HepG2 (cell line): ENCODE results near the gene CCDC154. TPM values are rescaled to one million over a fixed set of nuclear protein-coding genes. Genes with fewer than 3 reads are reported as not detected.

Source experiments
- ATAC-seq: fragments of 200-7000 bp; cut with Tn5 transposase; 3 replicates; pipeline ENCODE4 v1.9.1; 2020; ENCODE audit warnings: mild to moderate bottlenecking, moderate library complexity
- BruUV-seq: library from RNA; stranded (reverse); fragments of 400-500 nt; replicated peaks from 2 replicates; lab custom pipeline; 2021; lab: Mats Ljungman, UMichigan
- CTCF ChIA-PET: fragments of 300-600 bp; formaldehyde crosslinking; extraction: SDS; loops from one replicate; lab custom pipeline; 2021; ENCODE audit warnings: low total read pairs, inconsistent platforms, low intra/inter-chr PET ratio; lab: Yijun Ruan, JAX
- POLR2A ChIA-PET: fragments of 350-600 bp; sonication (Branson Sonifier 250); formaldehyde crosslinking; loops from one replicate; lab custom pipeline; 2020; ENCODE audit warnings: antibody characterized with exemption, inconsistent platforms; lab: Yijun Ruan, JAX
- DNase-seq: peaks from one replicate; pipeline ENCODE4 v3.0.0-alpha.2; 2015; ENCODE audit warnings: low spot score
- FAIRE-seq: peaks from 3 replicates; lab custom pipeline; 2011; peaks lifted over from hg19 to GRCh38; lab: Jason Lieb, UNC
- H2AFZ ChIP-seq: one replicate; pipeline ENCODE4 v1.6.1; 2011; ENCODE audit warnings: low read length, inconsistent platforms
- H3K27ac ChIP-seq: fragments of 300-600 bp; 3 replicates; pipeline ENCODE4 v1.8.0; 2011; ENCODE audit warnings: mixed run types, mild to moderate bottlenecking, mixed read lengths, low read length, inconsistent platforms; ENCODE audit not compliant: insufficient read depth; ENCODE audit errors: extremely low read length
- H3K27me3 ChIP-seq, 2 experiments: fragments of 200-600 bp in 1 of 2; 2 replicates in 1 of 2; 3 replicates in 1 of 2; pipeline versions ENCODE4 v1.6.0 to v1.8.0; 2011; ENCODE audit warnings: low read length in 2 of 2, mild to moderate bottlenecking in 2 of 2, moderate library complexity in 2 of 2, inconsistent platforms in 1 of 2; ENCODE audit not compliant: insufficient read depth in 2 of 2, control insufficient read depth in 1 of 2
- H3K36me3 ChIP-seq, 2 experiments: fragments of 200-600 bp in 1 of 2; replicated peaks in 1 of 2; 2 replicates in 1 of 2; 3 replicates in 1 of 2; pipeline versions ENCODE4 v1.5.1 to v1.8.0; 2011; ENCODE audit warnings: low read length in 2 of 2, inconsistent platforms in 1 of 2; ENCODE audit not compliant: insufficient read depth in 2 of 2, control insufficient read depth in 1 of 2
- H3K4me1 ChIP-seq: 2 replicates; pipeline ENCODE4 v1.5.1; 2012; ENCODE audit warnings: low read length, inconsistent platforms; ENCODE audit not compliant: insufficient read depth
- H3K4me2 ChIP-seq: 2 replicates; pipeline ENCODE4 v1.6.0; 2011; ENCODE audit warnings: low read depth, low read length, inconsistent platforms
- H3K4me3 ChIP-seq, 3 experiments: fragments of 200-600 bp in 1 of 3; sonication (generic), shearing (Covaris generic) in 1 of 3; replicated peaks in 1 of 3; 2 replicates each; pipeline ENCODE4 v1.5.1; 2011 to 2016; ENCODE audit warnings: low read length in 3 of 3, inconsistent platforms in 2 of 3, low read depth in 2 of 3, mild to moderate bottlenecking in 2 of 3, control low read depth in 1 of 3, mixed read lengths in 1 of 3; ENCODE audit not compliant: insufficient read depth in 1 of 3
- H3K79me2 ChIP-seq: one replicate; pipeline ENCODE4 v1.6.1; 2011; ENCODE audit warnings: low read length, inconsistent platforms; ENCODE audit not compliant: insufficient read depth
- H3K9ac ChIP-seq: 2 replicates; pipeline ENCODE4 v1.6.0; 2011; ENCODE audit warnings: mild to moderate bottlenecking, low read depth, low read length, inconsistent platforms; ENCODE audit not compliant: insufficient read depth
- H3K9me3 ChIP-seq: 2 replicates; pipeline ENCODE4 v1.5.1; 2012; ENCODE audit warnings: mild to moderate bottlenecking, low read length
- H4K20me1 ChIP-seq: 2 replicates; pipeline ENCODE4 v1.6.0; 2011; ENCODE audit warnings: inconsistent platforms, mild to moderate bottlenecking, low read length, moderate library complexity; ENCODE audit not compliant: insufficient read depth
- FOXP1 ChIP-seq, 2 experiments: fragments of 450-650 bp in 1 of 2; IDR thresholded peaks; 2 replicates each; pipeline ENCODE4 v1.6.1; 2017 to 2018; ENCODE audit warnings: antibody characterized with exemption in 1 of 2
- KLF11 ChIP-seq: IDR thresholded peaks from 2 replicates; pipeline ENCODE4 v1.6.1; 2016; ENCODE audit warnings: missing compliant biosample characterization
- MAFF ChIP-seq: IDR thresholded peaks from 2 replicates; pipeline ENCODE4 v1.6.1; 2011; ENCODE audit warnings: low read depth, low read length, improper control_type of control experiment
- MIER2 ChIP-seq: IDR thresholded peaks from 2 replicates; pipeline ENCODE4 v1.6.1; 2016; ENCODE audit warnings: missing biosample characterization, missing genetic modification reagents
- NR2F1 ChIP-seq, 2 experiments: fragments of 450-650 bp in 1 of 2; formaldehyde crosslinking in 1 of 2; IDR thresholded peaks; 2 replicates each; pipeline versions ENCODE4 v1.5.0 to v1.6.1; 2016 to 2020; ENCODE audit warnings: mild to moderate bottlenecking in 1 of 2, missing compliant biosample characterization in 1 of 2, missing genetic modification reagents in 1 of 2, moderate library complexity in 1 of 2
- SRSF4 ChIP-seq: fragments of 200-400 bp; formaldehyde crosslinking; IDR thresholded peaks from one replicate; pipeline ENCODE4 v1.6.1; 2018; ENCODE audit warnings: mild to moderate bottlenecking, low read depth, low read length, moderate library complexity; ENCODE audit not compliant: poor library complexity, severe bottlenecking
- TCF12 ChIP-seq, 2 experiments: fragments of 450-650 bp in 1 of 2; sonication (generic) in 1 of 2; formaldehyde crosslinking in 1 of 2; IDR thresholded peaks; 2 replicates each; pipeline versions ENCODE4 v1.6.1 to v1.8.0; 2017 to 2022; ENCODE audit warnings: antibody characterized with exemption in 1 of 2, mild to moderate bottlenecking in 1 of 2, missing genetic modification reagents in 1 of 2, moderate library complexity in 1 of 2
- TP53 ChIP-seq: sonication (generic); formaldehyde crosslinking; conservative IDR thresholded peaks from 2 replicates; pipeline ENCODE4 v1.4.0; 2020; ENCODE audit warnings: missing genetic modification reagents
- ZBTB21 ChIP-seq: sonication (generic); formaldehyde crosslinking; IDR thresholded peaks from 2 replicates; pipeline ENCODE4 v1.4.0; 2020; ENCODE audit warnings: missing genetic modification reagents
- ZNF124 ChIP-seq: sonication (generic); formaldehyde crosslinking; IDR thresholded peaks from 2 replicates; pipeline ENCODE4 v1.4.0; 2020; ENCODE audit warnings: missing genetic modification reagents
- ZNF232 ChIP-seq: sonication (generic); formaldehyde crosslinking; IDR thresholded peaks from 2 replicates; pipeline ENCODE4 v1.4.0; 2020; ENCODE audit warnings: missing genetic modification reagents, borderline replicate concordance
- ZNF564 ChIP-seq: sonication (generic); formaldehyde crosslinking; IDR thresholded peaks from 2 replicates; pipeline ENCODE4 v1.8.1; 2023; ENCODE audit warnings: mild to moderate bottlenecking, missing genetic modification reagents
- ZNF567 ChIP-seq: sonication (generic); formaldehyde crosslinking; IDR thresholded peaks from 2 replicates; pipeline ENCODE4 v1.8.1; 2023; ENCODE audit warnings: mild to moderate bottlenecking, missing genetic modification reagents, borderline replicate concordance
- ZNF652 ChIP-seq: IDR thresholded peaks from 2 replicates; pipeline ENCODE4 v1.6.1; 2016; ENCODE audit warnings: low read depth, borderline replicate concordance
- ZSCAN22 ChIP-seq: sonication (generic); formaldehyde crosslinking; IDR thresholded peaks from 2 replicates; pipeline ENCODE4 v1.4.0; 2020; ENCODE audit warnings: mild to moderate bottlenecking, missing genetic modification reagents
- ZSCAN29 ChIP-seq: sonication (generic); formaldehyde crosslinking; conservative IDR thresholded peaks from 2 replicates; pipeline ENCODE4 v1.4.0; 2020; ENCODE audit warnings: mild to moderate bottlenecking, missing genetic modification reagents
- WGBS: methylation state at CpG from one replicate; pipeline ENCODE4 v1.1.6; 2017; ENCODE audit warnings: low lambda C conversion rate; 5-methylcytosine and 5-hydroxymethylcytosine counted together
- in situ Hi-C: cut with HindIII; loops from 2 replicates; pipeline ENCODE4 v1.10.0; 2017; ENCODE audit warnings: low pct_unique_long_range_greater_than_20kb; ENCODE audit not compliant: extremely low pct_ligation_motif_present
- intact Hi-C: fragments of 100-400 bp; cut with micrococcal nuclease; formaldehyde crosslinking; loops from one replicate; pipeline ENCODE4 v1.10.0; 2022; ENCODE audit not compliant: unreplicated experiment
- polyA plus RNA-seq, 8 experiments: library from polyadenylated mRNA; depleted of rRNA in 3 of 8; stranded (reverse) in 7 of 8; unstranded in 1 of 8; fragments of >200 nt; fragmentation: Illumina TruSeq in 4 of 8; extraction: Trizol in 4 of 8; gene quantifications; 2 replicates each; pipeline versions ENCODE4 v1.2.1 to v1.2.3, GENCODE V29; 2011 to 2016; ENCODE audit warnings: low read depth in 4 of 8, missing spikeins in 1 of 8, mixed read lengths in 1 of 8; ENCODE audit not compliant: insufficient read depth in 1 of 8
- total RNA-seq, 5 experiments: library from RNA; depleted of rRNA; stranded (reverse); fragments of >200 nt; fragmentation: Illumina TruSeq; extraction: Trizol; gene quantifications; 2 replicates each; pipeline ENCODE4 v1.2.3, GENCODE V29; 2016; ENCODE audit warnings: low read depth in 1 of 5
- TF ChIP-seq, protein P1 (sequence below): sonication (generic); formaldehyde crosslinking; IDR thresholded peaks from 2 replicates; pipeline ENCODE4 v1.9.0; 2021; ENCODE audit warnings: missing genetic modification reagents, borderline replicate concordance

Gene CCDC154
- total and polyA plus RNA-seq, 2 of the 13 experiments (the other 11 are each of a cell fraction or from before 2014, with no cell fraction given): 0.92 to 1.5 TPM

DNA sequence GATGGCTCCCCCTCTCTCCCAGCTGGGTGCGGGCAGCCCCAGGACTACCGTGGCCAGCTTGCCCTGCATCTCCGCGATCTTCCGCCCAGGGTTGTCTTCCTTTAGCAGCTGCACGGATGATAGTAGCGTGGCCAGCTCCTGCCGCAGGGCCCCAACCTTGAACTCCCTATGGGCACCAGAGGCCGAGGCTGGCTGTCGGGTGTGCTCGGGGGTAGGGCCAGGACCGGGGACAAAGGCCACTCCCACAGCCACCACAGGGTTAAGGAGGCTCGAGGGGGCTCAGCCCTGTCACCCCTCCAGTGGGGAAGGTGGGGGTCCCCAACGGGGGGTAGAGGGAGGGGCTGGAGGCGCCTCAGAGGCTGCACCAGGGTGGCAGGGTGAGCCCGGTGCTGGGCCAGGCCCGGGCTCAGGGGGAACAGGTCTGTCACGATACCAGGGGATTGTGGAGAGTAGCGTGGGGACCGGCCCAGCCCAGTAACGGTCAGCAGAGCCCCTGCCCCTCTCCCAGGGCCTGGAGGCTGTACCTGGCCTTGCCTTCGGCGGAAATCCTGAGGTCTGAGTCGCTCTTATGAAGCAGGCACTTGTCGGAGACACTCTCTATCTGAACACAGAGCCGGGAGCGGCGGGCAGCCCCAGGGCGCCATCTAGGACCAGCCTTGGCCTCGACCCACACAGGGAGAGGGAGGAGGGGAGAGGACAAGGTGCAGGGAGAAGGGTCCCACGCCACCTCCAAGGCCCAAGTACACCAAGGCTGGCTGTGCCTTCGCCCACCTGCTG is 8.2 kb downstream of the CCDC154 start (continued):
- TF ChIP-seq ZNF652: peak; percentile 70; the same call in 1 of the 2 replicates

DNA sequence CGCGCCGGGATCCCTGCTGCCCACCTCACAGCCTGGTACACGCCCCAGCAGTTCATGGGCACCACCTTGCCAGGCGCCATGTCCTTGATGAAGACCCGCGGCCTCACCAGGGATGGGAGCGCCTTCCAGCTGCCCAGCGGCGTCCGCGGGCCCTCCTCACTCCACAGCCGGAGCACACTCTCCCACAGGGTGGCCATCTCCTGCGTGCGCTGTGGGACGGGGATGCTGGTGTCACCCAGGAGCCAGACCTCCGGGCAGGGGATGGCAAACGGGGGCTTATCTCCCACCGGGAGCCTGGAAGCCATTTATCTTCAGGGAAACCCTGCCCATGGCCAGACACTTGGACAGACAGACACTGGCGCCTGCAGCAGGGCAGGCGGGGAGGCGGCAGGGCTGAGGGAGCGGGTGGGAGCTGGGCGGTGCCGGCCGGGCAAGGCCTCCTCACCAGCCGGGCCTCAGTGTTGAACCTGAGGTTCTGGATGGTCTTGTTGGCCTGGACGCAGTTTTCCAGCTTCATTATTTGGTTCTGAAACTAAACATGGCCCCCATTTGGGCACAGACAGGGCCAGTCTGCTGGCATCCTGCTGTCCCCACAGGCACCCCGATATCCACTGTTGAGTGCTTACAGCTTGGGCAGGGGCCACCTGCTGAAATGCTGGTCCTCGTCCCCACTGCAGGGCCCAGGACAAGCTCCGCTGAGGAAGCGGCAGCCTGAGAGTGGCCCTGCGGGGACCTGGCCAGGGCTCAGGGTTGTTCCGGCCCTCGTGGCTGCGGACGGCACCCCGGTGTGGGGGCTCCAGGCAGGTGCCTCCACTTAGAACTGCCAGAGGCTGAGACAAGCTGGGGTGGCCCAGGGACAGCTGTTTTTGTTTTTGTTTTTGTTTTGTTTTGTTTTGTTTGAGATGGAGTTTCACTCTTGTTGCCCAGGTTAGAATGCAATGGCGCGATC is 9.4 kb downstream of the CCDC154 start:
- intact Hi-C loops (no loop called here), in situ Hi-C loops (no loop called here)
- no peak overlapping the region for H2AFZ ChIP-seq
- FAIRE-seq: no peak
- no peak overlapping the region for H3K27ac ChIP-seq
- POLR2A ChIA-PET: interaction anchor here (0.6 to 2.2 kb wide), 2 partner anchors 14 to 20 kb away, joined by 3 to 14 read pairs; partner anchors contain the start of genes UNKL and UQCC4
- DNase-seq: no peak
- BruUV-seq: TSS peak; percentile 74
- 95% methylated on average over 29 of the region's 40 CpGs for WGBS
- peaks cover 72% of the 10 kb centered on the region for H3K4me1 ChIP-seq
- no peak for ATAC-seq
- CTCF ChIA-PET: no interaction called here
- H3K4me2 ChIP-seq: no peak overlapping the region
- no peaks in the 10 kb centered on the region for H4K20me1 ChIP-seq
- no peaks in the 10 kb centered on the region for H3K9me3 ChIP-seq
- no peaks in the 10 kb centered on the region for H3K36me3 ChIP-seq
- no peaks in the 10 kb centered on the region for H3K79me2 ChIP-seq
- H3K4me3 ChIP-seq: no peak overlapping the region
- no peak overlapping the region for H3K9ac ChIP-seq
- peaks cover 8 to 43% of the 10 kb centered on the region in 2 experiments for H3K27me3 ChIP-seq
- TF ChIP-seq ZNF567 (CRISPR knock-in tag): no peak
- no peak for TF ChIP-seq TCF12 (IDR thresholded peaks at IDR 0.05)
- no peak for TF ChIP-seq TCF12 (CRISPR knock-in tag; IDR thresholded peaks at IDR 0.05)
- TF ChIP-seq SRSF4: no peak
- no peak for TF ChIP-seq ZSCAN22 (CRISPR knock-in tag)
- TF ChIP-seq ZNF124: no peak
- no peak for TF ChIP-seq KLF11 (CRISPR knock-in tag)
- no peak for TF ChIP-seq ZNF232 (CRISPR knock-in tag)
- no peak for TF ChIP-seq MIER2 (CRISPR knock-in tag)
- TF ChIP-seq ZSCAN29 (CRISPR knock-in tag): no peak
- no peak for TF ChIP-seq TP53 (CRISPR knock-in tag)
- TF ChIP-seq FOXP1 (IDR thresholded peaks at IDR 0.05): no peak
- no peak for TF ChIP-seq FOXP1 (CRISPR knock-in tag; IDR thresholded peaks at IDR 0.05)
- TF ChIP-seq, protein P1, sequence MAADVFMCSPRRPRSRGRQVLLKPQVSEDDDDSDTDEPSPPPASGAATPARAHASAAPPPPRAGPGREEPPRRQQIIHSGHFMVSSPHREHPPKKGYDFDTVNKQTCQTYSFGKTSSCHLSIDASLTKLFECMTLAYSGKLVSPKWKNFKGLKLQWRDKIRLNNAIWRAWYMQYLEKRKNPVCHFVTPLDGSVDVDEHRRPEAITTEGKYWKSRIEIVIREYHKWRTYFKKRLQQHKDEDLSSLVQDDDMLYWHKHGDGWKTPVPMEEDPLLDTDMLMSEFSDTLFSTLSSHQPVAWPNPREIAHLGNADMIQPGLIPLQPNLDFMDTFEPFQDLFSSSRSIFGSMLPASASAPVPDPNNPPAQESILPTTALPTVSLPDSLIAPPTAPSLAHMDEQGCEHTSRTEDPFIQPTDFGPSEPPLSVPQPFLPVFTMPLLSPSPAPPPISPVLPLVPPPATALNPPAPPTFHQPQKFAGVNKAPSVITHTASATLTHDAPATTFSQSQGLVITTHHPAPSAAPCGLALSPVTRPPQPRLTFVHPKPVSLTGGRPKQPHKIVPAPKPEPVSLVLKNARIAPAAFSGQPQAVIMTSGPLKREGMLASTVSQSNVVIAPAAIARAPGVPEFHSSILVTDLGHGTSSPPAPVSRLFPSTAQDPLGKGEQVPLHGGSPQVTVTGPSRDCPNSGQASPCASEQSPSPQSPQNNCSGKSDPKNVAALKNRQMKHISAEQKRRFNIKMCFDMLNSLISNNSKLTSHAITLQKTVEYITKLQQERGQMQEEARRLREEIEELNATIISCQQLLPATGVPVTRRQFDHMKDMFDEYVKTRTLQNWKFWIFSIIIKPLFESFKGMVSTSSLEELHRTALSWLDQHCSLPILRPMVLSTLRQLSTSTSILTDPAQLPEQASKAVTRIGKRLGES (CRISPR knock-in tag): no peak
- TF ChIP-seq NR2F1 (CRISPR knock-in tag; IDR thresholded peaks at IDR 0.05): no peak
- no peak for TF ChIP-seq MAFF
- TF ChIP-seq ZNF564: no peak
- TF ChIP-seq ZBTB21 (CRISPR knock-in tag): no peak
